SK-N-MC (cell line): ENCODE measurements around the gene KIFC3.

Experiments
- EZH2 ChIP-seq: fragments of 200-600 bp; sonication (generic); IDR thresholded peaks from one replicate; pipeline ENCODE4 v1.6.1; 2017; ENCODE audit warnings: antibody characterized with exemption
- POLR2AphosphoS5 ChIP-seq: IDR thresholded peaks from 2 replicates; pipeline ENCODE4 v1.6.1; 2012; ENCODE audit warnings: mild to moderate bottlenecking, low read depth, low read length, borderline replicate concordance

DNA sequence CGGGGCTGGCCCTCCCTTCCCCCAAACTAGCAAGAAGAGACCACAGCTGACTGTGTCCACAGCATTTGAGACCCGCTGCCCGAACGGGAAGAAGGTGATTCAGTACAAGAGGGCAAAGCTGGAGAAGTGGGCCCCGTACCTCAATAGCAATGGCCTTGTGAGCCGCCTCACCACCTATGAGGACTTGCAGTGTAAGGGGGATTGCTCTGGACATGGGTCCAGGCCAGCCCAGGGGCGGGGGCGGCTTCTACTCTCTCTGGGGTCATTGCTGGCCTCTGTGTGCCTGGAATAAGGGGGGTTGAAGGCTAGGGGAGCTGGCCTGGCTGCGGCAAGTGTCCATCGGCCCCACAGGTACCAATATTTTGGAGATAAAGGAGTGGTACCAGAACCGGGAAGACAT, 79.6 kb downstream of the KIFC3 start:
- TF ChIP-seq EZH2 (no peak), POLR2AphosphoS5 (no peak)
